ENCODE results near the gene MOGAT3. TPM values are rescaled to one million over a fixed set of nuclear protein-coding genes. Genes with fewer than 3 reads are reported as not detected.

MOGAT3 gene
- polyA plus RNA-seq, 3 donors from 2014 or later, result not detected

- Mint-ChIP-seq H3K9me3 (peaks cover 0 to 9% (median 0%) of the 10 kb centered on the region in 6 donors), H3K4me1 (peaks cover 34 to 41% of the 10 kb centered on the region in 2 donors), H3K27me3 (ENCODE audit: low read depth in 3 of 3) (peaks cover 62 to 75% (median 65%) of the 10 kb centered on the region in 3 donors), H3K4me3 (peak overlapping the region in 1 of 5 donors; percentile 61), H3K36me3 (no peaks in the 10 kb centered on the region), H3K27ac (peak overlapping the region in 1 of 6 donors; percentile 31)
- DNase-seq, result peak; percentile 73 to 76 (median 75)
These were observed 30.8 kb downstream of the MOGAT3 start for GRCh38 chr7:101169838-101170551.

- Mint-ChIP-seq H3K36me3 (no peaks in the 10 kb centered on the region), H3K9me3 (peaks cover 0 to 11% (median 0%) of the 10 kb centered on the region in 6 donors), H3K4me3 (peak overlapping the region in 2 of 5 donors; percentile 23 to 61), H3K4me1 (peaks cover 37 to 42% of the 10 kb centered on the region in 2 donors), H3K27me3 (ENCODE audit: low read depth in 3 of 3) (peaks cover 63 to 75% (median 70%) of the 10 kb centered on the region in 3 donors), H3K27ac (peak overlapping the region in 1 of 6 donors; percentile 12)
- no peak for DNase-seq
These were observed 31.6 kb downstream of the MOGAT3 start for GRCh38 chr7:101169110-101169837.

- DNase-seq, result no peak
- Mint-ChIP-seq H3K27ac (no peak overlapping the region), H3K27me3 (ENCODE audit: low read depth in 3 of 3) (peaks cover 57 to 70% (median 65%) of the 10 kb centered on the region in 3 donors), H3K4me3 (peak overlapping the region in 1 of 5 donors; percentile 17), H3K36me3 (no peaks in the 10 kb centered on the region), H3K9me3 (peaks cover 0 to 11% (median 0%) of the 10 kb centered on the region in 6 donors), H3K4me1 (peaks cover 31 to 37% of the 10 kb centered on the region in 2 donors)
These were observed 32.3 kb downstream of the MOGAT3 start for GRCh38 chr7:101168412-101169049.

DNA sequence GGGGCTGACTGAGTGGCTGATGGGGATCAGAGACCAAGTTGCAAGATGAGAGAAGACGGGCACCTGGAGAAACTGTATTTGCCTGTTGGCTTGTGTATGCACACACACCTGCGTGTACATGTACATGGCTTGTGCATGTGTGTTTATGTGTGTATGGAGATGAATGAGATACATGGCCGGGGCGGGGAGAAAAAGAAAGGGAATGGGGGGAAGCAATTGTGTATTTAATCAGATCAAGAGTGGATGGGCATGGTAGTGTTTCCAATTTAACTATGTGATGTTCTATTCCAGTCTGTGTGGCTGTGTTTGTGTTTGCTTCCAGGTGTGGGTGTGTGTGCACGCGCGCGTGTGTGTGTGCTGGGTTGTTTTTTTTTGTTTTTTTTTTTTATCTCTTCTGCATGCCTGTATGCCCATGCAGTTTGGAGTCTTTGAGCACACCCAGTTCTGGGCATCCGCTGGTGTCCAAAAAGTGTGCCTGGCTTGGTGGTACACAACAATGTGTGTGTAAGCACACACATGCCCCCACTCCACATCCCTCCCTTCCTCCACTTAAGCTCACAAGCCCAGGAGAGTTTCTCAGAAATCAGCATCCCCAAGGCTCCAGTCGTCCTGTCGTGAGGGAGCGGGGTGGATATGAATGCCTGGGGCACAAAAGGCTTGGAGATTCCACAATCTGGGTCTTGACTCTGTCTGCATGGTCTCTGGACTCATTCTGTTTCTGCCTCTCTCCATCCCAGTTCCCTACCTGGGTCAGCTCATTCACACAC, 33.0 kb downstream of the MOGAT3 start:
- Mint-ChIP-seq H3K36me3 (no peaks in the 10 kb centered on the region), H3K9me3 (peaks cover 0 to 11% (median 0%) of the 10 kb centered on the region in 6 donors), H3K4me1 (peaks cover 31 to 34% of the 10 kb centered on the region in 2 donors), H3K27me3 (ENCODE audit: low read depth in 3 of 3) (peaks cover 55 to 68% (median 66%) of the 10 kb centered on the region in 3 donors), H3K27ac (no peak overlapping the region), H3K4me3 (peak overlapping the region in 1 of 5 donors; percentile 17)
- no peak for DNase-seq

- H3K36me3 Mint-ChIP-seq, result no peaks in the 10 kb centered on the region
- peaks cover 31 to 35% of the 10 kb centered on the region in 2 donors for H3K4me1 Mint-ChIP-seq
- no peak for DNase-seq
- peak overlapping the region in 1 of 5 donors; percentile 18 for H3K4me3 Mint-ChIP-seq
- H3K9me3 Mint-ChIP-seq, result peaks cover 0 to 11% (median 0%) of the 10 kb centered on the region in 6 donors
- no peak overlapping the region for H3K27ac Mint-ChIP-seq
- H3K27me3 Mint-ChIP-seq (ENCODE audit: low read depth in 3 of 3), result peaks cover 55 to 67% (median 65%) of the 10 kb centered on the region in 3 donors
These were observed 33.8 kb downstream of the MOGAT3 start for GRCh38 chr7:101166909-101167644.

GRCh38 chr7:101166648-101166908, 34.3 kb downstream of the MOGAT3 start:
- peak overlapping the region in 1 of 5 donors; percentile 18 for H3K4me3 Mint-ChIP-seq
- DNase-seq, result no peak
- H3K9me3 Mint-ChIP-seq, result peaks cover 0 to 11% (median 0%) of the 10 kb centered on the region in 6 donors
- H3K4me1 Mint-ChIP-seq, result peaks cover 31 to 33% of the 10 kb centered on the region in 2 donors
- no peak overlapping the region for H3K27ac Mint-ChIP-seq
- H3K27me3 Mint-ChIP-seq (ENCODE audit: low read depth in 3 of 3), result peaks cover 53 to 64% (median 62%) of the 10 kb centered on the region in 3 donors
- H3K36me3 Mint-ChIP-seq, result no peaks in the 10 kb centered on the region

DNA sequence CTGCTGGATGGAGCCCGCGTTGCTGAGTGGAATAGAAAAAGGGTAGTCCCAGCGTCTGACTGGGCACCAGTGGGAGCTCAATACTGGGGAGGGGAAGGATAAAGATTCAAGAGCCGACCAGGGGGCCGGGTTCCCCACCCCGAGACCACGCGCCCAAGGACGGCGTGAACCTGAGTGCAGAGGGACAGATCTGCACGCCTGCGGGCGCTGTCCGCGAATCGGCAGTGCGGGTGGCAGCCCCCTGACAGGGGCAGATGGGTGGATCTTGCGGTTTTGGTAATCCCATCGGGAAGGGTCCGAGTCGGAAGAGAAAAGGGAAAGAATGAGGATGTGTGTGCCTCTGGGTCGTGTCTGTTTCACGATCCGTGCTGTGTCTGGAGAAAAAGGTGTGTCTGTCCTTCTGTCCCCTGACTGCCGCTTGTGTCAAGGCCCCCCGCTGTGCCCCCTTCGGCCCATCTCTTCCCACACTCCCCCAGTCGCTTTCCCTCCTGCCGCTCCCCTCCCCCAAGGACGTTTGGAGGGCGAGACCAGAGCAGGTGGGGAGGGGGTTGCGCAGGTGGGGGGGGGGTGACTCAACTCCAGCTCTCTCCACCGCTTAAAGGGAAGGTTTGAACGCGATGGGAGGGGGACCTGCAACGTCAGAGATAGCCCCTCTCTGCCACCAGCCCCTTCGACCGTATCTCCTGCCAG, 34.7 kb downstream of the MOGAT3 start:
- DNase-seq, result no peak
- peaks cover 31 to 32% of the 10 kb centered on the region in 2 donors for H3K4me1 Mint-ChIP-seq
- H3K27ac Mint-ChIP-seq, result peak overlapping the region in 4 of 6 donors; percentile 4 to 61 (median 56)
- H3K27me3 Mint-ChIP-seq (ENCODE audit: low read depth in 3 of 3), result peaks cover 49 to 63% (median 62%) of the 10 kb centered on the region in 3 donors
- H3K9me3 Mint-ChIP-seq, result peaks cover 0 to 11% (median 0%) of the 10 kb centered on the region in 6 donors
- H3K4me3 Mint-ChIP-seq, result peak overlapping the region; percentile 12 to 76 (median 66)
- H3K36me3 Mint-ChIP-seq, result no peaks in the 10 kb centered on the region

- DNase-seq, result peak; percentile 86 to 90 (median 87)
- Mint-ChIP-seq H3K27me3 (ENCODE audit: low read depth in 3 of 3) (peaks cover 41 to 55% (median 54%) of the 10 kb centered on the region in 3 donors), H3K4me1 (peaks cover 25 to 27% of the 10 kb centered on the region in 2 donors), H3K9me3 (peaks cover 0 to 7% (median 0%) of the 10 kb centered on the region in 6 donors), H3K4me3 (peak within 1 kb of the TSS; percentile 12 to 76 (median 66)), H3K36me3 (no peaks in the 10 kb centered on the region), H3K27ac (peak within 1 kb of the TSS in 4 of 6 donors; percentile 4 to 61 (median 56))
These were observed 35.5 kb downstream of the MOGAT3 start, which contains the start of gene VGF for GRCh38 chr7:101165075-101165957. Gene VGF (minus strand): TSS chr7:101165569. CDS start chr7:101164843, 726 bp downstream.

DNA sequence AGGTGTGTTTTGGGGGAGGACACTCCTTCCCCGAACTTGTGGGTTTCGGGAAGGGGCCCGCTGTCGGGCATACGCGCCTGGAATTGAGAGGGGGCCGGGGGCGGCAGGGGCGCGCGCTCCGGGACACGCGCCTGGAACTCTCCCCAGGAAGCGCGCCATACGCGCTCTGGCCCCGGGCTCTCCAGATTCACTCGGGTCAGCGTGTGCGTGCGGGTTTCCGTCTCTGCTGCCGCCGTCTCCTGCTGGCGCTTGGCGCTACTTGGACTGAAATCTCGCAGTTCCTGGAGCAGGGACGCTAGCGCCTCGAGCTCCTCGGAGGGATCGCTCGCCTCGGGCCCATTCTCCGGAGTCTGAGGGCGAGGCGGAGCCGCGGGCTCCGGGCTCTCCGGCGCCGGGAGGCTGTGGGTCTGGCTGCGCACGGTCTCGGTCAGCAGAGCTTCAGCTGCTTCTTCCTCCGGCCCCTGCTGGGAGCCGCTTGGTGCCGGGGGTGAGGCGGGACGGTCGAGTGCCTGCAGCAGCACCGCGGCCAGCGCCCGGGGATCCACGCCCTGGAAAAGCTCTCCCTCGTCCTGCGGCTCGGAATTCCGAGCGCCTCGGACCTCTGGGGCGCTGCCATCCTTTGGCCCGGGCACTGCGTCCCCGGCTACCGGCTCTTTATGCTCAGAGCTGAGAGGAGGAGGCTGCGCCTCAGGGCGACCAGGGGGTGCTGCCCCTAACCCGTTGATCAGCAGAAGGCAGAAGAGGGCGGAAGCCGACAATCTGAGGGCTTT, 36.6 kb downstream of the MOGAT3 start:
- Mint-ChIP-seq H3K4me3 (peak overlapping the region in 2 of 5 donors; percentile 21 to 33), H3K36me3 (no peaks in the 10 kb centered on the region), H3K27ac (no peak overlapping the region), H3K9me3 (peaks cover 0 to 4% (median 0%) of the 10 kb centered on the region in 6 donors), H3K4me1 (peaks cover 18 to 20% of the 10 kb centered on the region in 2 donors), H3K27me3 (ENCODE audit: low read depth in 3 of 3) (peaks cover 32 to 49% (median 46%) of the 10 kb centered on the region in 3 donors)
- DNase-seq, result no peak

DNA sequence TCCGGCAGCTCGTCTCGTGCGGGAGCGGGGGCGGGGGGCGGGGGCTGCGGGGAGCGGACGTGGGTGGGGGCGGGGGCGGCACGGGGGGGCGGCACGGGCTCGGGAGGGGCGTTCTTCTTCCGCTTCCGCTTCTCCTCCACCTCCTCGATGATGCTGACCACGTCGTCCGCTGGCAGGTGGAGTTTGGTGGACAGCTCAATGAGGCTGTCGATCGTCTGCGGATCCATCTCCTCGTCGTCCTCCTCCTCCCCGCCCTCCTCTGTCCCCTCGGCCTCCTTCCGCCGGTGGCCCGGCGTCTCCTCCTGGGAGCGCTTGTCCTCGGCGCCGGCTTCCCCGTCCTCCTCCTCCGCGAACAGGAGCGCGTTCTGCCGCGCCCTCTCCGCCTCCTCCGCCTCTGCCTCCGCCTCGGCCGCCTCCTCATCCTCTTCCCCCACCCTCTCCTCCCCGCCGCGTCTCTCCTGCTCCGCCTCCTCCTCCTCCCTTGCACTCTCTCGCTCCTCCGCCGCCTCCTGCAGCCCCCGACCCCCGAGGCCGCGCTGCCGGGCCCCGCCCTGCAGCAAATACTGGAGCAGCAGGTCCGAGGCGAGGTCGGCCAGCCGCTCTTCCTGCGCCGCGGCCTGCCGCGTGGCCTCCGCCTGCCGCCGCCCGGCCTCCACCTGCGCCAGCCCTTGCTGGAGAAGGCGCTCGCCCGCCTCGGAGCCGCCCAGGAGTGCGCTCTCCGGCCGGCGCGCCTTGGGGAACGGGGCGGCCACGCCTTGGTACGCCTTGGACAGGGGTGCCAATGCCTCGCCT, 37.4 kb downstream of the MOGAT3 start:
- Mint-ChIP-seq H3K4me1 (peaks cover 15 to 17% of the 10 kb centered on the region in 2 donors), H3K36me3 (peaks cover 0 to 1% (median 0%) of the 10 kb centered on the region in 3 donors), H3K4me3 (peak overlapping the region; percentile 62 to 79 (median 72)), H3K27me3 (ENCODE audit: low read depth in 3 of 3) (peaks cover 30 to 45% (median 42%) of the 10 kb centered on the region in 3 donors), H3K9me3 (peaks cover 0 to 4% (median 0%) of the 10 kb centered on the region in 6 donors), H3K27ac (no peak overlapping the region)
- DNase-seq, result no peak
